ENCODE measurements around the gene SLC9A9.
"Not testable (repeated sequence)": the region's sequence is repeated elsewhere in the genome, so short reads cannot be mapped to it uniquely, and the experiment has no call there.

Gene SLC9A9

DNA sequence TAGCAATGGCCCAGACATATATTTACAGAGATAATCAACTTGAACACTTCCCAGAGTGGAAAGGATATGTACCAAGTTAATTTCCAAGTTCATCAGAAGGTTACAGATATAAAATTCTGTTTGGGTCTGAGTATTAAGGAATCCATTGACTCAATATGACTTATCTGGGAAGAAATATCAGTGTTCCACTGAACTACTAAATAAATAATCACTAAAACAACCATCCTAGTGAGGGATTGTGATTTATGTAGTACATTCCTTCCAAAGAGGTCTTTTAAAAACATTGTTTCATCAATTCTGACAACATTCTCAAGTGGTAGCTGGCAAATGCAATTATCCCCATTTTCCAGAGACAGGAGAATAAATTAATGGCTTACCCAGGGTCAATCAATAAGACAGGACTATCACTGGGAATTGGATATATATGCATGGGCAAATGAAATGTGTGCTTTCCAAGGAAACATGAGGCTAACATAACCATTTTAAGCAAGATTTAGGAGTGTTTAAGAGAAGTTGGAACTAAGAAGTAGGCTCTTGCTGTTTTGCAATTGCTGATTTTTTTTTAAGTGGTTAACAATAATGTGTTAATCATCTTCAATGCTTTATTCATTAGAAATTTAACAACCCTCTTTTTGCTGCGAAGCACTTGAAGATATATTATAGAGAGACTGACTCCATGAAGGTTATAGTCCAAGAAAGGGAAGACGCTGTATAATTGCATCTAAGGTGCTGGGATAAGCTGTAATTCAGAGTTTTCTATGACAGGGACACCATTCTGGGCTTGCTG is 37.9 kb downstream of the SLC9A9 start:
- no peak for DNase-seq (ENCODE audit: low read depth)

DNA sequence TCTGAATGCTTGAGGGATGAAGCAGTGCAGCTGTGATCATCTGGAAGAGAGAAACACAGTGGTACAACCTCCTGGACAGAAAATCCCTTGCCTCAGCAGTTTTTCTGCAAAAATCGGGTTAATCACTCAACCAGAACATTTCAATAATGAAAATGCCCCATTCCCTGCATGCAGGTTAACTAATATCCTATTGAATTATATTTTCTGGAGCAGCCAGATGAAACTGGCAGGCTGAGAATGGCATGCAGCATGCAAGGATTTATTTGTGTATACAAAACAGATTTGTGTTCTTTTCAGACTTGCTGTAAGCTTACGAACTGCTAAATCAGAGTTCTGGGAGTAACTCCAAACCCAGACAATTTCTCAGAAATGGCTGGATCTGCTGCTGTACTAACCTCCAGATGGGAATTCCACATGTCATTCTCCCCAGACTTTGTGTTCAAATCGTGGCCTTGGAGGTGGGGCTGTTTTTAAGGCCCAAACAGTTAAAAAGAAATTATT is 39.1 kb downstream of the SLC9A9 start:
- no peak for DNase-seq (ENCODE audit: low read depth)

DNA sequence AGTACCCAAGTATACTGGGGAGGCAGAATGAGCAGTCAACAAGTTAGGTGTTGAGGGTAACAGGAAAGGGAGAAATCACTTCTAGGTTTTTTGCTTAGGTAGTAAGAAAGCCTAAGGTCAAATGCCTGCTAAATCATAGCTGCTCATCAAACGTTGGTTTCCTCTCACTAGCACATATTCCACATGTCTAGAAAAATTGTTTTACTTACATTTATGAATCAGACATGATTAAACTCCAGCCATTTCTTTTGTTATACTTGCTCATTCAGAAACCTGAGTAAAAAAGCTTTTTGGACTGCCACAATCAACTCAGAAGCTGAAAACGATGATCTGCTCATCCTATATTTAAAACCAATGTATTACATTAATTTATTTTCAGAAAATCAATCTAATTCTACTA is 40.2 kb downstream of the SLC9A9 start:
- DNase-seq (ENCODE audit: low read depth) = no peak

DNA sequence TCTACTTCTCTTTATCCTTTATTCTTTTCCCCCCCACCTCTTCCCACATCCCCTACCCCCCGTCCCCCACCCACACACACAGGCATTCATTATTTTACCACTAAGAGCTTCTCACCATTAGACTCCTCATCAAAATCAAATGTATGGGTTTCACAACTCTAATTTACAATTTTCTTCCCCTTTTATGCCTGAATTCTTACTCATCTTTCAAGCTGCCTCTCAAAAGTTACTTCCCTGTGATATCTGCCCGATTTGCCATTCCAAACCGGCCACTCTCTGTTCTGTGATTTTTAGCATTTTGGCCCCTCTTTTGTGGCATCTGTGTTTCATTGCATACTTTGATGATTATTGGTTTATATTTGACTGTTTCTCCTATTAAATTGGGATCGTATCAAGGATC is 42.2 kb downstream of the SLC9A9 start:
- no peak for DNase-seq (ENCODE audit: low read depth)

DNA sequence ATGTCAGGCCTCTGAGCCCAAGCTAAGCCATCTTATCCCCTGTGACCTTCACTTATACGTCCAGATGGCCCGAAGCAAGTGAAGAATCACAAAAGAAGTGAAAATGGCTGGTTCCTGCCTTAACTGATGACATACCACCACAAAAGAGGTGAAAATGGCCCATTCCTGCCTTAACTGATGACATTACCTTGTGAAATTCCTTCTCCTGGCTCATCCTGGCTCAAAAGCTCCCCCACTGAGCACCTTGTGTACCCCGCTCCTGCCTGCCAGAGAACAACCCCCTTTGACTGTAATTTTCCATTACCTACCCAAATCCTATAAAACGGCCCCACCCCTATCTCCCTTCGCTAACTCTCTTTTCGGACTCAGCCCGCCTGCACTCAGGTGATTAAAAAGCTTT is 42.8 kb downstream of the SLC9A9 start:
- not testable (repeated sequence) for DNase-seq (ENCODE audit: low read depth)

DNA sequence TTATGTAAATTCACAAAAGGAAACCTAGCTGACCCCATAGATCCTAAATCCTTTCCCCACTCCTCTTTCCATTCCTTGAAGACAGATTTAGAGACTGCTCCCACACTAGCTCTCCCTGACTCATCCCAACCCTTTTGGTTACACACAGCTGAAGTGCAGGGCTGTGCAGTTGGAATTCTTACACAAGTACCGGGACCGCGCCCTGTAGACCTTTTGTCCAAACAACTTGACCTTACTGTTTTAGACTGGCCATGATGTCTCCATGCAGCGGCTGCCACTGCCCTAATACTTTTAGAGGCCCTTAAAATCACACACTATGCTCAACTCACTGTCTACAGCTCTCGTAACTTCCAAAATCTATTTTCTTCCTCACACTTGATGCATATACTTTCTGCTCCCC is 47.2 kb downstream of the SLC9A9 start:
- not testable (repeated sequence) for DNase-seq (ENCODE audit: low read depth)

DNA sequence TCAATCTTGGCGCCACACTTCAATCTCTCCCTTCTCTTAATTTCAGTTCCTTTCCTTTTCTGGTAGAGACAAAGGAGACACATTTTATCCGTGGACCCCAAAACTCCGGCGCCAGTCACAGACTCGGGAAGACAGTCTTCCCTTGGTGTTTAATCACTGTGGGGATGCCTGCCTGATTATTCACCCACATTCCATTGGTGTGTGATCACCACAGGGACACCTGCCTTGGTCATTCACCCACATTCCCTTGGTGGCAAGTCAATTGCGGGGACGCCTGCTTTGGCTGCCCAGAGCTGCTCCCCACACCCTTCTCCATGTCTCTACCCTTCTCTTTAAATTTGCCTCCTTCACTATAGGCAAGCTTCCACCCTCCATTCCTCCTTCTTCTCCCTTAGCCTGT is 50.1 kb downstream of the SLC9A9 start:
- not testable (repeated sequence) for DNase-seq (ENCODE audit: low read depth)

DNA sequence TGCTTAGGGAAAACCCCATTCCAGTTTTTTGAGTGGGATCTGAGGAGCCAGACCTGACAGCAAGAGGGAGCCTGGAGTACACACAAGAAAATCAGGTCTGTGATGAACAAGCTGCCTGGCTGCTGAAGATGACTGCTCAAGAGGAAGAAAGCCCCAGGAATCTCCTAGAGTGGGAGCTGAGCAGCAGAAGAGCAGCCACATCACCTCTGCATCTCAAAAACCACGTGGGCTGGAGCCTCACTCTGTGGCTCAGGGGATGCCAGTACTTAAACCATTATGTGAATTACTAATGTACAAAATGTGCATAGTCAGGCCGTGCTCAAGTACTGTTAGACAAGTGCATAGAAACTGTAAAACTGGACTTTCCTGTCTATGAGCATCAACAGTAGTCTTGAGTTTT is 52.4 kb downstream of the SLC9A9 start:
- DNase-seq (ENCODE audit: low read depth) = no peak

DNA sequence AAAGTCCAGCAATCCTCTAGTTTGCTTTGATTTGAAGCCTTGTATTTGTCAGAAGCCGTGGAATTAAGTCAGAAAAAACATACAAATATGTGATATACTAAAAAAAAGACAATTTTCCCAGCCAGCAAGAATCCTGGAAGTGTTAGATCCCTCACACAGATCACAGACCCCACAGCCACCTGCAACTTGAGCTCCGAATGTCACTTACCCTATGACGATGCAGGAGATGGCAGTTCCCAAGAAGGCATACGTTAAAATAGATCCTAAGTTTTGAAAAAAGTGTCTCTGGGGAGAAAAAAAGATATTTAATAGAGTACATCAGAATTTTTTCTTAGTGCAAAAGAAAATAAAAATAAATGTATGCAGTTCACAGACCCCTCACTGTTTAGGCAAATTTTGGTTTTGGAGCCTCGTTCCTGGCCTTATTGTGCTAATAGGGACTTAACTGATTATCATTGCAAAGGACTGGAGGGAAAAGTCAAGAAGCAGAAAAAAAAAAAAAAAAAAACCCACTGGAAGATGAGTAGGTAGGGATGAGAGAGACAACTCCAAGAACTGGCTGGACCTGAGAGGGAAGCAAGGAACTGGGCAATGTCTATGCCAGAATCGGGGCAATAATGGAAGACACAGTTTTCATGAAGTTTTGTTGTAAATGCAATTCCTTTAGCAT is 53.3 kb downstream of the SLC9A9 start:
- DNase-seq (ENCODE audit: low read depth) = no peak

DNA sequence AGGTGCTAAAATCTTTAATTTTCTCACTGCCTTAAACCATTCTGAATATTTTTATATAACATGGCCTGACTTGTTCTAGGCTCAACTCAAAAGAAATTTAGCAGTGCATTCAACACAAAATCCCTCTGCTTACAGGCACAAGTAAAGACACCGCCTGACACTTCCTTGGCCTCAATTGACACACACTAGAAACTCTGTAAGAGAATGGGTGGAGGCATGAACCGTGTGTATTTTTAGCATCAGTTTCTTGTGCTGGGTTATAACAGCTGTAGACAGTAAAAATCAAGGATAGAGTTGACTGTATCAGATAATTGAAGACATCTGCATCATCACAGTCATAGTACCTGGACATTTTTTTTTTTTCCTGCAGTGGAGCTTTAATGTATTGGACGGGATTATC is 54.3 kb downstream of the SLC9A9 start:
- no peak for DNase-seq (ENCODE audit: low read depth)

DNA sequence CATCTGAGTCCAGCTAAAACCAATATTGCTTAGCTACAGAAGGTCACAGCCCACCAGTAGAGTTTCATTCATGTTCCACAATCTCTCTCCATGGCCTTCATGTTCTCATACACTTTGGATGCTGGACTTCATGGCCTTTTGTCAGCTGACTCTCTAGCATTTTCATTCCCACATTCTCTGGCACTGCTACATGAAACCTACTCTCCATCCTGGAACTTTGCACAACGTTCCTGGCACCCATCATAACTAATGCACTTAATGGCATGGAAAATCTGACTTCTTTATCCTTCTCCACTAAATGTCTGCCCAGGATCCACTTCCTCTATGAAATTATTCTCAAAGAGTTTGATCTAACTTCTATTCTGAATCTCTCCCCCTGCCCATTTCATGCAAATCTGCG is 56.9 kb downstream of the SLC9A9 start:
- no peak for DNase-seq (ENCODE audit: low read depth)

DNA sequence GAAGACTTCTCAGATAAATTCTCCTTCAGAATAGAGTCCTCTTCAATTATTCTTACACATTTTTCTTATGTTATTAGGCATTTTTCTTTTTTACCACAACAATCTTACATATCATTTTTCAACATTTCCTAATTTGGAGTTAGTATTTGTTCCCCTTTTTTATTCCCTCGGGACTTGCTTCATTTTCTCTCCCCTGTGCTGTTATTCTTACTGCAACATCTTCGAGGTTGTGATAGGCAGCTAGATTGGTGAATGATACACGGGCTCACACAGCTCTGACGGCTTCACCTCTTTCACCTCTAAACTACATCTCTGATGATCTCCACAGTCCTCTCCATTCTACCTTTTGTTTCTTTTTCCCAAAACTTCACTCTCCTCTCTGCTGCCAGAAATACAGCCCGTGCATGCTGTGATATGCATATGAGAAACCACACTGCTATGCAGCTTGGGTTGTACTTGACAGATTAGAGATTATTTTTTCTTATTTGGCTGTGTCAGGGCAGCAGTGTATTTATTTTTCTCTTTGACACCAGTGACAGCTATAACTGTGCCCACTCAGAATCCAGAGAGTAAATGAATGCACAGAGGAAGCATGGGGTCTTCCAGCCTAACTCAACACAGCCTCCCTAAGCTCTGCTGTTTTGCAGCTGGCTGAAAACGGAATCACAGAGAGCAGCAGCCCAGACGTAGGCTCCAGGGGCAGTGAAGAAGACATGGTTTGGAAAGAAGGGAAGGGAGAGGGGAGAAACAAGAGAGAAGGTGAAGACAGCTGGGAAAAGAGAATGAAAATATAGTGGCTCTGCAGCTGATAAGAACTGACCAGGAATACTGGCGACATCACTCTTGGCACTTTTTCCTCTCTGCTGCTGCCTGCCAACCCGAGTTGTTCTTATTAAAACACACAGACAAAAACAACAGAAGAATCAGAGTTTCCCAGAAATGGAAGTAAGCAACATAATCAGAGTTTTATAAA is 61.8 kb downstream of the SLC9A9 start:
- no peak for DNase-seq (ENCODE audit: low read depth)

DNA sequence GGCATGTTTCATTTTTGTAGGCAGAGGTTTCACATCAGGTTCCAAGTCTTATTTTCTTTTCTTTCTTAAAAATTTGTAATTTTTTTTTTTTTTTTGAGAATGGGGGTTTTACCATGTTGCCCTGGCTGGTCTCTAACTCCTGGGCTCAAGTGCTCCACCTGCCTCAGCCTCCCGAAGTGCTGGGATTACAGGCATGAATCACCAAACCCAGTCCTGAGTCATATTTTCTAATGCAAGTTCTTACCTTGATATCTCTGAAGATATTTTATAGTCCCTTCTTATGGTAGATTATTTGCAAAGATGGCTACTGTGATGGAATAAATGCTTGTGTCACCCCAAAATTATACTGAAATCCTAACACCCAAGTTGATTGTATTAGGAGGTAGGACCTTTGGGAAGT is 63.8 kb downstream of the SLC9A9 start:
- no peak for DNase-seq (ENCODE audit: low read depth)

DNA sequence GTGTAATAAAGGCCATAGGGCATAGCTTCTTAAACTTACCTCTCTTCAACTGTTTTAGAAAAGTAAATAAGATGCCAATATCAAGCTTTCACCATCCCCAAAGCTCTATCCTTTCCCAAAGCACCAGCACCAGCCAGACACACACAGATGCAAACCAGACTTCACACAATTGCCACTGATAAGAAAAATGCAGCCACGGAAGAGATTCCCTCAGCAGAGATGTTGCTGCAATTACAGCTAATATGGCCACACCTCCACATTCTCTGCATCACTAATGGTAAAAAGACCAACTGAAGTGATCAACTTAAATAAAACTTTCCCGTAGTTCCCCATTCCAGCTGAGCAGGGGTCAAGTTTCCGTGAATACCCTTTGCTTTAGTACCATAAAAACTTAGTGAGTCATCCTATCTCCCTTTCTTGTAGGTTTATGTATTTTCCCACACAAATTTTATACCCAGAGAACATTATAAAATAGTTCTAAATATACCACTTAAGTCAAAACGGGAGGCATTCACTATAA is 64.4 kb downstream of the SLC9A9 start:
- no peak for DNase-seq (ENCODE audit: low read depth)

DNA sequence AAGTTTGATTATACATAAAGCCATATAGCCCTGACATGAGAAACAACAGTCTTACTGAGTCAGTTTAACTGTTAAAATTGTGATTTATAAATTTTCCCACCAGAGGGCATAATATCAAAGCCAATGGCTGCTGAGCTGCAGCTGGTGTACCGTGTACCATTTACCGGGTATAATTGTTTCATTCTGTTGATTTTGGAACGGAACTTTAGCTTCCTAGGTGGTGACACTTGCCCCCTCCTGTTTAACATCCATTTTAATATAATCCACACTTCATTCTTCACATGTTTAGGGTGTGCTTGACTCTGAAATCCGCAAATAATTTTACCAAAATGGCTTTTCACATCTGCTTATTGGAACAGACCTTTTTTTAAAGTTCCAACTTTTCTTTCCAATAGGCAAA is 72.8 kb downstream of the SLC9A9 start:
- no peak for DNase-seq (ENCODE audit: low read depth)

DNA sequence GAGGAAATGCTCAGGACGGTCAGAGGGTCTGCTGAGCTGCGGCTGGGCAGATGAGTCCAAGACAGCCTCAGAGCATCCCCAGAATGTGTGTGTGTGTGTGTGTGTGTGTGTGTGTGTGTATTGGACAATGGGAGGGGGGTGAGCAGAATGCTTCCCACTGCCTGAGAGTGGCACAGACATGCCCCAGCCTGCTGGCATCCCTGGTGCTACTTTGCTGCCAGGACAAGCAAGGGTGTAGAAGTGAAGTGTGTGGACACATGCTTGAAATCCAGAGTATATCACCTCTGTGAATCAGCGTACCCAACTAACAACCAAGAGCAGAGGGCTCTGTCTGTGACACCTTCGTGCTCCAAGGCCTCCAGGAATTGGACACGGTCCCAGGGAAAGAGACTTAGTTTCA is 76.3 kb downstream of the SLC9A9 start:
- no peak for DNase-seq (ENCODE audit: low read depth)

DNA sequence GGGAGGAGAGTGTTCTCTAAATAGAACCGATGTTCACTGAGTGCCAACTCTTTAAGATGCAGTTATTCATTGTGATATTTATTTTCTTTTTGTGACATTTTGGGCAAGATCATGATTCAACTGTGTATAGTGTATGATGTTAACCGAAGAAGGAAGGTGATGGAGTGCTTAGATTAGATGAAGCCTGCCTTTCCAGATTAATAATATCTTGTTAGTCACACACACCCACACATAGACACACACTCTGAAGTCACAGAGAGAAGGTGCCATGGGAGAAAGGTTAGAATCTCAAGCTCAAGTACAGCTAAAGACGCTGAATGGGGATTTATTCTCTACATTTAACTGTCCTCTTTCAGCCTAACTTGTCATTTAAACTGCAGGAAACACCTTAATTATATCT is 77.0 kb downstream of the SLC9A9 start:
- no peak for DNase-seq (ENCODE audit: low read depth)

DNA sequence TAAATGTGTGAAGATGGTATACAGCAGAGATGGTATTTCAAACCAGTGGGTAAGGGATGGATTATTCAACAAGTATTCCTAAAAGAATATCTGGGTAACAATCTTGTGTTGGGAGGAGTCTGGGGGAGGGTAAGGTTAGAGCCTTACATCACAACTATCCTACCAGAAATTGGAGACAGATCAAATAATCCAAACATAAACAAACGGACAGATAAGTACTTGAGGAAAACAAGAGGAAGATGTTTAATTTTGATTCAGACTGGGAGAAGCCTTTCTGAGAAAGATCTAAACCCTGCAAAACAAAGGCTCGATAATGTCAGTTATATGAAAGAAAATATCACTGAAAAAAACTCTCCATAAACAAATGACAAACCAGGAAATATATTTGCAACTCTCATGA is 77.9 kb downstream of the SLC9A9 start:
- no peak for DNase-seq (ENCODE audit: low read depth)

DNA sequence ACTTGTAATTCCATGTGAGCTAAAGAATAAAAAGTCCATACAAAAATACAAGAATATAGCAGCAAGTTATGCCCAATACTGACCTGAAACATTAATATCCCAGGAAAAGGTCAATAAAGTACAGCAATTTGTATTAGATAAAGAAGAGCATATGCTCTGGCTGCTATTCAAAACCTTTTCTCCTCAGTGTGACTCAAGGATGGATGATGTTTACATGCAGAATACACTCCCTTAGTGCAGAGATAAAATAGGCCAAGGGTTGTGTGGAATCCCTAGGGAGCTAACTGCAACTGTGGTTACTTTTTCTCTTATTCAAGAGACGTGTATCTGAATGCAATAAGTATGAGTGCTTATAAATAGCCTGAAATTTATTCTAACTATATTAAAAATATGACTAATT is 78.7 kb downstream of the SLC9A9 start:
- DNase-seq (ENCODE audit: low read depth) = no peak

DNA sequence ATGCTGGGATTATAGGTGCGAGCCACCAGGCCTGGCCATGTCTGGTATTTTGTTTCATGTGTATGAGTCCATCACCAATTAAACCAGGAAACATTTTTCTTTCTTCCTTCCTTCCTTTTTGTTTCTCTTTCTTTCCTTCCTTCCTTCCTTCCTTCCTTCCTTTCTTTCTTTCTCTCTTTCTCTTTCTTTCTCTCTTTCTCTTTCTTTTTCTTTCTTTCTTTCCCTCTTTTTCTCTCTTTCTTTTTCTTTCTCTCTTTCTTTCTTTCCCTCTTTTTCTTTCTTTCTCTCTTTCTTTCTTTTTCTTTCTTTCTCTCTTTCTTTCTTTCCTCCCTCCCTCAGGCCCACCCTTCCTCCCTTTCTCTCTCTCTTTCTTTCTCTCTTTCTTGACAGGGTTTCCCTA is 83.4 kb downstream of the SLC9A9 start:
- no peak for DNase-seq (ENCODE audit: low read depth)

DNA sequence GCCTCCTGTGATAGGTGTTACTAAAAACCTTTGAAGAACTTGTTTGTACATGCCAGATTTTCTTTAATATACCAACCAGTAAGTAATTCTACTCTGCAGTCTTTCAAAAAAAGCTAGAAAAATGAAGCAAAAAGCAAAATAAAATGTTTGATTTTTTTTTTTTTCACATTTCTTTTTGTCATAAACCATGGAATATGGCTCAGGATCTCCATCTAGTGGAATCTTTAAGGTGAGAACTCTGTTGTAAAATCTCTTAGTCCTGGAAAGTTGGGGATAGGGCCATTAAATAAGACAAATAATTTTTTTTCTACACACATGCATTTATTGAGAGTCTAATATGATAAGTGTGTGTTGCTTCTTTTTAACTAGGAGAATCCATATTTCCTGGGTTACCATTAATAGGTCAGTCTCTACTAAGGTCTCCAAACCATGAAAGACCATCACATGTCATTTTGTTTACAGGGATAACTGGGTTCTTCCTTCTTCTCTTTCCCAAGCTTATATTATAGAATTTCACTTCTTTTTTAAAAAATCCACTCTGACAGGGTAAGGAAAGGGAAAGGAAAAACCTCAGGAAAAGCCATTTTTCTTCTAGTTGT is 84.6 kb downstream of the SLC9A9 start:
- no peak for DNase-seq (ENCODE audit: low read depth)

DNA sequence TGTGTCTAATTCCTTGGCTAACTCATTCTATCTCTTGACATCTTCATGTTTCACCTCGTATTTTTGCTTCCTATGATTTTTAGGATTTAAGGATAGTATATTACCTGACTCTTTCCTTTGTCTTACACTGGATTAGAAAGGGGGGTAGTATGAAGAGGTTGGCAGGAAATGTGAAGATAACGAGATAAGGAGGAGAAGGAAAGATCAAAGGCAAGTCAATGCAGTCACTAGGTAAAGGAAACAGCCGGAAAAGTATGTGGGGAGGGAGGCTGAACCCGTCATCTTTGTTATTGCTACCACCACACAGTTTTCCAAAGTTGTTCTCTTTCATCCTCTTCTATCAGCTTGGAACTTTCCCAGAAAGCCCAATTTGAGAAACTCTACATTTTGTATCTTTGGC is 90.6 kb downstream of the SLC9A9 start:
- DNase-seq (ENCODE audit: low read depth) = no peak

Data from T-helper 22 cell (primary cell).